ENCODE results near the gene PDIA6.
"Not testable (repeated sequence)": the region's sequence is repeated elsewhere in the genome, so short reads cannot be mapped to it uniquely, and the experiment has no call there.

Gene PDIA6

DNA sequence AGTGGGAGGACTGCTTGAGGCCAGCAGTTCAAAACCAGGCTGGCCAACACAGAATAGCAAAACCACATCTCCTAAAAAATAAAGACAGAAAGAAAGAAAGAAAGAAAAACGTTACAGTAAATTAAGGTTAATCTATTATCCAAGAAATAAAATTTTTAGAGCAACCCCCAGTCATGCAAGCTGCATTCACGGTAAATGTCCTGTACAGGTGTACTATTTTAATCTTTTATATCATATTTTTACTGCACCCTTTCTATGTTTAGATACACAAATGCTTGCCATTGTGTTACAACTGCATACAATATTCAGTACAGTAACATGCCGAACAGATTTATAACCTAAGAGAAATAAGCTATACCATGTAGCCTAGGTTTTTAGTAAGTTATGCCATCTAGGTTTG lies 6.0 kb downstream of the PDIA6 start:
- no peak for DNase-seq

DNA sequence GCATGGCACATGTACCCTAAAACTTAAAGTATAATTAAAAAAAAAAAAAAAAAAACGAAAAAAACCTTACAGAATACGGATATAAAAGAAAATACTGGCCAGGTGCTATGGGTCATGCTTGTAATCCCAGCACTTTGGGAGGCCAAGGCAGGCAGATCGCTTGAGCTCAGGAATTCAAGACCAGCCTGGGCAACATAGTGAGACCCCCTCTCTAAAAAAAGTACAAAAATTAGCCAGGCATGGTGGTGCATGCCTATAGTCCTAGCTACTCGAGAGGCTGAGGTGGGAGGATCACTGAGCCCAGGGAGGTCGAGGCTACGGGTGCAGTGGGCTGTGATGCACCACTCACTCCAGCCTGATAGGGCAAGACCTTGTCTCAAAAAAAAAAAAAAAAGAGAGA lies 6.6 kb downstream of the PDIA6 start:
- DNase-seq, result not testable (repeated sequence)

DNA sequence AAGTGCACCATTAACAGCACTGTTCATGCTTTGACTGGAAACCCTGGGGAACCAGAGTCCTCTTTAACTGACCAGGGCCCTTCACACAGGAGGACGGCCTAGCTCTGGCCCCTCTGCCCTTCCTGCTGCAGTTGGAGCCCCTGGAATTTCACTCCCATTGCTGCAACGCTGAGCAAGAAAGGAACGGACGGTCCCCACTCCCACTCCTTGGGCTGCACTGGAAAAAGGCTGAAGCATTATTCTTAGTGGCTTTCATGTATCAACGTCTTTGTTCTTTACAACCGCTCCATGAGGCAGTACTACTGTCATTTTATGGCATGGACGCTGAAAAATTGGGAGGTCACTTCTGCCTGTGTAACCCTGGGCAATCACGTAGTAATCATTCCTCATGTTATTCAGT lies 9.9 kb downstream of the PDIA6 start:
- no peak for DNase-seq

DNA sequence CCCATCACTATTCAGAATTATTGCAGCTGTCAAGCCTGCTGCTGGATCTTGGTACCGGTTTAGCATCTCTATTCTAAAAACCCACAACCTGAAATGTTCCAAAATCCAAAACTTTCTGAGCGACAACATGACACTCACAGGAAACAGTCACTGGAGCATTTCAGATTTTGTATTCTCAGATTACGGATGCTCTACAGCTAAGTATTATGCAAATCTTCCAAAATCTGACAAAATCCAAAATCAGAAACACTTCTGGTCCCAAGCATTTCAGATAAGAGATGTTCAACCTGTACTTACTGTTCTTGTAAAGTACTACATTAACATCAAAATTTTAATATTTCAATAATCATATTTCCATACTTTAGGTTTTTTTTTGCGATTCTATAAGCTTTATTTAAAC lies 12.4 kb downstream of the PDIA6 start:
- DNase-seq, result no peak

DNA sequence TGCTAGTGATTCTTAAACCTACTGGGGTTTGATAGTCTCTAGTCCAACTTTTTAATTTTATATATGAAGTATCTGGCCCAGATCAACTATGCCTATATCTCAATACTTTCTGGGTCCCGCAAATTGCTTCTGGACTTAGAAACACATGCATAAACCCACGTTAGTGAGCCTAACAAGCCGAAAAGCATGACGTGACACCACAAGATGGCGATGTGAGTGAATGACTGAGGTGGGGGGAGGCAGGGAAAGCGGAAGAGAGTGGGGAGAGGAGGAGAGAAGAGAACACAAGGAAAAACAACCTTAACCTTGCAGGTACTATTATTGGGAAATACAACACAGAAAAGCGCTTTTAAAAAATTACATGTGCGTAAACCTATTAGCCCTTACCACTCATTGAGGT lies 13.8 kb downstream of the PDIA6 start:
- DNase-seq, result no peak

DNA sequence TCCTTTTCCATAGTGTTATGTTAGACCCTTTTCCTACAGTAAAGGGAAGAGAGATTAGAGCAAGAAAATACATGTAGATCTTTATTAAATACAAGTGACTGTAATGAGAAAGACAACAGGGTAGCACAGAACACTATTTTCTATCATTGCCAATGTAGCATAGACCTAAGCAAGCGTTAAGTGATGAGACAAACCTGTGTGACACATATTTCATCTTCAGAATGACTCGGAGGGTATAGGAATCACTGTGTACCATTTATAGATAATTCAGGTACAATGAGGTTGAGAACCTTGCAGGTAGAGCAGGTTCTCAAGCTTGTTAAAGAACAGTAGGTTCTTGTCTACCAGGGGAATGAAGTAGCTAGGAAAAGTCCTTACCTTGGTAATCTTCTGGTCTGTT lies 15.9 kb downstream of the PDIA6 start:
- DNase-seq, result no peak

DNA sequence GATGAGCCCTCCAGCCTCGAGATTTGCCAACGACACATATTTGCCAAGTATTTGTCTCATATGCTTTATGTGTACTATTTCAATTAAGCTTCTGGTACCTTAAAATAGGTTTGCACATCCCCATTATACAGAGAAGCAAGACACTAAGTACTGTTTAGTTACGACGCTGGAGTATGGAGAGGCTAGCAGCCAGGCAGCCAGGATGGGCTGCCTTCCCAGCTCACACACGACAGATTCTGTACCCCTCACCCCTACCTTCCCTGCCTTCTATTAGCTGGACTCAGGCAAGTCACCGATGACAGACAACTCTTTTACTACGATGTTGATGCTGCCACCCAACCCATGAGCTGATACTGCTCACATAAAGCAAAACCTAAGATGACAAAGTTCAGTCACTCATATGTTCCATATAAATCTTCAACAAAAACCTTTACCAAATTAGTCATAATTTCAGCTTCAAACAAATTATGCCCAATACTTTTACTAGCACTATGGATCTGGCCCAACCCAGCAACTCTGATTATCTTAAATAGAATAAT lies 17.0 kb downstream of the PDIA6 start:
- no peak for DNase-seq

DNA sequence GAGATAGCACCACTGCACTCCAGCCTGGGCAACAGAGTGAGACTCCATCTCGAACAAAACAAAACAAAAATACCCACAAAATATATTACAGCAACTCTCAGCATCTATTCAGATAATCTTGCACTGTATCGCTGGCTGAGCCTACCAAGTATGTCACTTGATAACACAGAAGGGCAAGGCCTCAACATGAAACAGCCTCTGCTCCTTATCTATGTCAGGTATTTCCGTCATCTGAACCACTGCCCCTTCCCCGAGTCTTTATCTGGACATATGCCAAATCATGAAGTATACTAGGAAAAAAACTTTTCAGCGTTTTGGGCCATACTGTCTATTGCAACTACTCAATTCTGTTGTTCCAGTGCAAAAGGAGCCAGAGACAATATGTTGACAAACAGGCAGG lies 17.7 kb downstream of the PDIA6 start:
- no peak for DNase-seq

DNA sequence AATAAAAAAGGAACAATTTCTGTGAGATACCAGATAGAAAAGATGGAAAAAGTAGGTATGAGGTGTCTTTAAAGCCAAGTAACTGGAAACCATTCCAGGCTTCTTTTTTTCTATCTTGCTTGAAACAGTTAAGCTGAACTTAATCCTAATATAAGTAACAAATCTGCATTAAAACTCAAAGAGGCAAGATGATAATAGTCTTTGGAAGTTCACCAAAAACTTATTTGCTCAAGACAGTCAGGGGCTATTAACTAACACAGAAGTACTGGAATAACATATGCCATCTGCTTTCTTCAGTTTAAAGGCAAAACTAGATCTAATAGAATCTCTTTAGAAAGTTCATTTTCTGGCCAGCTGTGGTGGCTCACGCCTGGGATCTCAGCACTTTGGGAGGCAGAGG lies 18.8 kb downstream of the PDIA6 start:
- no peak for DNase-seq

DNA sequence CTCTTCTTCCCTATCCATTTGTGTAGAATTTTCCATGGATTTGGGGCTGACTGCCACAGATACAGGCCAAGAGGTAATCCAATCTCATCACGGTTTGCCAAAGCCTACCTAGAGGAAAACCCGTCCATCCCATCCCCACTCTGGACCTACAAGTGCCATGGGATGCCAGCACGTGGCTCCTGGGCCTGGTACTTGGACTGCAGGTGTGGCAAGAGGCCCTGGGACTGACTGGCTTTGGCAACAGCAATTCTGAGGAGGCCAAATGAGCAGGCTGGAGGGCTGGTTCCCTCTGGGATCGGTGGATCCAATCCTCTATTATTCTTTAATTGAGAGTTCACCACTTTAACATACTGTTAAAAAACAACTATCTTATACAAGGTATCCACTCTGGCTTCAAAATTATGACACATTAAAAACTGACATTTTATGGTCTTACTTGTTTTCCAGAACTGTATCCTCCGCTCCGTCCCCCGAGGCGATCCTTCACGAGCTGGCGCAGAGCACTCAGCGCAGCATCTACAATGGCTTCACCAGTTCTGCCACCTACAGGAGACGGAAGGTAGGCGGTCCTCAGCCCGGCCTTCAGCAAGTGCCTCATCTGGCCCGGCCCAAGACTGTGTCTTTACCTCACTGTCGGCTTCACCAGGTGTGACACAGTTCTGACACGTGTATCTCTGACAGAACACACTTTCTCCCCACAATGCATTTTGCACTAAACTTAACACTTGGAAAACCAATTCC lies 19.8 kb downstream of the PDIA6 start:
- no peak for DNase-seq

DNA sequence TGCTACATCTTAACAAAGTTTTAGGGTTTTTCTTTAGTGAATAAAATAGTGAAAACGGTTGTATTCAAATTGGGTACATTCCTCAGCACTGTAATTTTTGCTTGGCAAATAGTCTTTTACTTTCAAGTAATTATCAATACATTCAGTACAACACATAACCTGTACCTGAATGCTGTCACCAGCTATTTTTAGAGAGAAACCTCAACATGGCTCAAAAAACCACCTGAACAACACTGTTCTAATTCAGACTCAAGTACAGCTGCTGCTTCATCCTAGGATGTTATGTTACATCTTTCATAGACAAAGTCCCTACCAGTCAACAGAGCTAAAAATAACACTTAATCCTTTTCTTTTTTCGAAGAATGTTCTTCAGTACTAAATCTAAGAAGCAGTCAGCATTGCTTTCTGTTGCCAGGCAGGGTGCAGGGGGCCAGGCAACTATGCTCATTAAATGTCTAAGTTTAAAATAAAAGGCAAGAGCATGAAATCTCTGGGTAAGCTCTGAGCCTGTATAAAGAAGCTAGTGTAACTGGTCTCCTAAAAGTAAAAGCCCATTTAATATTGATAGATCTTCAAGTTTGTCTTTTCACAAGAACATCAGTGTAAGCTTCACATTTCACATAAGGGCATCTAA lies 20.5 kb downstream of the PDIA6 start:
- DNase-seq, result no peak

DNA sequence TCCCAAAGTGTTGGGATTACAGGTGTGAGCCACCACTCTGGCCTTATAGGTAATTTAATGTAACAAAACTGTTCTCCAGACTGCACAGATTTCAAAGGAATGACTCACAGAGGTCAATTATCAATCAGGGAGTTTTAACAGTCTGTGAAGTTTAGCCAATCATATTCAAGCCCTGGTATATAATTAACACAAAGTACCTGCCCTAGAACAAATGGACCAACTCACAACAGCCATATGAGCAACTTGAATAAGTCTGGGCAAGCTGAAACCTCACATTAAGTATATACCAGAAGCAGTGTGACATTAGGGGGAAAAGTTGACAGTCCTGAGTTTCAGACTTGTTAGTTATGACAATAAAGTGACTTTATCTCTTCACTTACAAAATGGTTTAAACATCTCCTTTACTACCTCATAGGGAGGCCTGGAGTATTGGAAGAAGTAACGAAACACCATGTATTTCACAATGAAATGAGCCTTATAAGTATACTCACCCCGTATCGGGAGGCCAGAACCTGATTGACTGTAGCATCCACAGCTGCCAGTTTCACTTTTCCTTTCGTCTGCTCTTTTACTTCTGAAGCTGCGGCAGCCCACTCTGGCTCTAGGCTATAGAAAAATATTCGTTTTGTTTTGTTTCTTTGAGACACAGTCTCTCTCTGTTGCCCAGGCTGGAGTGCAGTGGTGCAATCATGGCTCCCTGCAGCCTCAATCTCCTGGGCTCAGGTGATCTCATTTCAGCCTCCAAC lies 22.2 kb downstream of the PDIA6 start:
- no peak for DNase-seq

DNA sequence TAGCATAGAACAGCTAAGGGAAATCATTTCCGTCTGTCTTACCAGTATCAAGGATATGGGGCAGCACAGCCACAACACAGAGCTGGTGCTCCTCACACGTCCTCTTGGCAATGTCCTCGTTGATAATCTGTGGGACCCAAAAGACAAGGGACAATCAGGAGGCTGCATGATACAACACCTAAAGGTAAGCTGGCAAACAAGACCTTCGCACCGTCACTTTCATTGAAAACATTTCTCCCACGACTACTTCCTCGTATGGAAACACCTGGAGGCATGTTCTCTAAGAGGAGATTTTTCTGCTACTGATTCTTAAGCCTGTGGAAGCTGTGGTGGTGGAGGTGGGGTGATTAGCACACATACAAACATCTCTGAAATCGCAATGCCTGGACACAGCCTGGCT lies 23.7 kb downstream of the PDIA6 start:
- DNase-seq, result no peak

DNA sequence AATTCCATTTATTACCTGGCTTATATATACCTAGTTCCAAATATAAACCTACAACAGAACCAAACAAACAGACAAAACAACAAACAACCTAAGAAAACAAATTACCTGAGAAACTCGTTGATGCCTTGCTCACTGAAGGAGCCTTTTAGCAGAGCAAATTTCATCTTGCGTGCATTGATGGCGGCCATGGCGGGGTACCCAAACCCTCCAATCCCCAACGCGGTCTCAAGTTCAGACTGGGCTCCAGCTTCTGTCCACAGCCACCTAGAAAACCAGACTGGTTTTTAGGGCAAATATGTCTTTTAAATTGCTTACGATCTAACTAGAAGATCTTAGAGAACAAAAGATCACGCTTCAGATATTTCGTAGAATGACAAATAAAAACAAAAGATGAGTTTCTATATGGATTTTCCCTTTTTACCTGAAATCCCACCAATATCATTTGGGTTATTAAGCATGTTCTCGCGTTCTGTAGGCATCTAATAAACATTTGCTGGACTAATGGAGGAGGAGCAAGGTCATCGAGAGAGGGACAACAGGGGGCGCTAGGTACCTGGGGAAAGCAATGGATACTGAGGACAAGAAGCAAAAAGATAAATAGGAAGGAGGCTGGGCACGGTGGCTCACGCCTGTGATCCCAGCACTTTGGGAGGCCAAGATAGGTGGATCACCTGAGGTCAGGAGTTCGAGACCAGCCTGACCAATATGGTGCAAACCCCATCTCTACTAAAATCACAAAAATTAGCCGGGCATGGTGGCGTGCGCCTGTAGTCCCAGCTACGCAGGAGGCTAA lies 25.2 kb downstream of the PDIA6 start:
- no peak for DNase-seq

DNA sequence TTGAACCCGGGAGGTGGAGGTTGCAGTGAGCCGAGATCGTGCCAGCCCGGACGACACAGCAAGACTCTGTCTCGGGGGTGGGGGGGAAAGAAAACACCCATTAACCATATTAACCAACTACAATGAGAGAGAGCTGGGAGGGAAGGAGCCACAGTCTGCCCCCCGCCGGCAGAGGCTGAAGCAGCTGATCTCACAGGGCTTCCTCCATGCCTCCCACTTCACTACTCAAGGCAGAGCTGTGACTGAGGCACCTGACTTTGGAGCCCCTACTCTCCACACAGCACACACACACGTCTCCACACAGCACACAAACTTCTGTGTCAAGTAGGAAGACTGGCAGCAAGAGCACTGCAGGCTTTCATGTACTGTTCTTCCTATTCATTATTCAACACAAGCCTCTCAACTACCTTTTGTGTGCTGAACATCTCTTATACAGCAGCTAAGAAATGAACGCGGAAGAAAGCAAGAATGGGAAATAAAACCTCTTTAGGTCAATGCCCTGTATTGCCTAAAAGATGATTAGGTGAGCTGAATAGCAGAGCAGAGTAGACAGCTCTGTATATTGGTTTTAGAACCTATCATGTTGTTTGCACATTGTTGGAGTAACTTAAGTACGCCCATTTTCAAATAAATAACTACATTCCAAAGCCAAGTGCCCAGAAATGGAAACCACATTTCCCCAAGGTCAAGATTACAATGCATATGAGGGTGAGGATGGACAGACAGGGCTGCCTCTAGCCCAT lies 26.2 kb downstream of the PDIA6 start:
- no peak for DNase-seq

DNA sequence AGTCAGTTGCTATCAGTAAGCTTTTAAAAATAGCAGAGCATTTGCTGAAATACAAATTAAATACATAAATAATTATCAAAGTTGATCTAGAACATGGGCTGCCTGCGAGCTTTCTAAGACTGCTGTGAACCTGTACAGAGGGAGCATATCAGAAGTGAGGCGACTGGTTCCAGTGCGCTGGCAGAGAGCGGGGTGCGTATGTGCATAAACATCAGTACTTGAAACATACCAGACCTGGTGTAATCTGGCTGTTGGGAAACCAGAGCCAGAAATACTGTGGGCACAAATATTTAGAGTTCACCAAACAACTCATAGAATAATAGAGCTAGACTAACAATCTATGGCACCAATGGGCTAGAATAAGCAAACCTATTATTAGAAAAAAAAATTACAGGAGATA lies 27.3 kb downstream of the PDIA6 start:
- DNase-seq, result no peak

DNA sequence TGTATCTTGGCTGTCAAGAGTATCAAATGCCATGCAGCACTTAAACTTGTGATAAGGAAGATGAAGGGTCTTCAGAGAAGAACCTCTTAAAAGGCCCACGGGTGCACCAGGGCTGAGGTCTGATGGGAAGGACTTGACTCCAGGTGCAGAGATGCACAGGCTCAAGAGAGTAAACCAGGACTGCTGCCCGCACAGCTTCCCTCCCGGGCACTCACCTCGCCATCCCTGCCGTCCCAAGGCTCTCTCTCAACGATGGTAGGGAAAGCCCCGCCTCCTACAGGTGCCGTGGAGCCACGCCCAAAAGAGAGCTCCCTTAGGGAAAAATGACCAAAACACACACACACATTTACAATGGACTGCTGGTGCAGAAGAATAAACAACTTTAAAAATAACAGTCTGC lies 27.9 kb downstream of the PDIA6 start:
- no peak for DNase-seq

DNA sequence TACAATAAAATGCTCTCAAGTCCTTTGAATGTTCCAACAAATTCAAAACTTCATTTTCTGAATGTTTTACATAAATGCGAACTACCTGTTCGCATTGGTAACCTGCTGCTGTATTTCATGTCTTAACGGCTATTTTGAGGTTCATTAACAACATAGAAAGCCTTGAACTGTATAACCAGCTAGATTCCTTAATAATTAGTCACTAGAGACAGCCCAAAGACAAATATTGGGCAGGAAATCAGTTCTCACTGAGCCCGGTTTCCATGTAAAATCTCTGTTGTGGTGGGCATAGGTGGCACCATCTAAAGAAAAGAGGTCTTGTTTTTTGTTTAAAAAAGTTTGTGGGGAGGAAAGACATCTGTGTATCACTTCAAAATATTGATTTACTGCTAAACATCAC lies 29.2 kb downstream of the PDIA6 start:
- no peak for DNase-seq

DNA sequence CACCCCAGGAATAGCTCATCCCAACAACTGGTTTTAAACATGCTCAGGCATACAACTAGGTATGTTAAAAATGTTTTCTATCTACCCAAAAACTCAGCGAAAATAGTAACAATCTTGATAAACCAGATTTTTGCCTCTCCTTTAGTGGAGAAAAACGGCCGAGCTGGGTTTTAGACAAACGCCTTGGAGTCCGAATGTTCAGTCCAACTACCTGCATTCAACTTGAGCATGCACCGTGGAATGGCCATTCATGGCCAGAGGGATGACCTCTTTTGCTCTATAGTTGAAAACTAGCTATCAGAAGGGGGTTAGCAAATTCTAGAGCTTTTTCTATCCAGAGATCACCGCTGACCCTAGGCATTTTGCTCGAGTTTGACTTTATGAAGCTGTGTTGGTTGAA lies 30.8 kb downstream of the PDIA6 start:
- DNase-seq, result no peak

DNA sequence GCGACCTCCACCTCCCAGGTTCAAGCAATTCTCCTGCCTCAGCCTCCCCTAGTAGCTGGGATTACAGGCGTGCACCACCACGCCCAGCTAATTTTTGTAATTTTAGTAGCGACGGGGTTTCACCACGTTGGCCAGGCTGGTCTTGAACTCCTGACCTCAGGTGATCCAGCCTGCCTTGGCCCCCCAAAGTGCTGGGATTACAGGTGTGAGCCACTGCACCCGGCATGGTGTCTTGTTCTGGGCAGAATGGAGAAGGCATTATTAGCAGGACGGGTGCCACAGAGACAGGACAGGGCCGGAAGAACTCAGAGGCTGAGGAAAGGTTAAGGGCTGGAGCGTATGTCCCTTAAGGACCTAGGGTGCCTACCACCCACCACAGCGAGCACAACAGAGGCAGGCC lies 31.8 kb downstream of the PDIA6 start:
- DNase-seq, result not testable (repeated sequence)

DNA sequence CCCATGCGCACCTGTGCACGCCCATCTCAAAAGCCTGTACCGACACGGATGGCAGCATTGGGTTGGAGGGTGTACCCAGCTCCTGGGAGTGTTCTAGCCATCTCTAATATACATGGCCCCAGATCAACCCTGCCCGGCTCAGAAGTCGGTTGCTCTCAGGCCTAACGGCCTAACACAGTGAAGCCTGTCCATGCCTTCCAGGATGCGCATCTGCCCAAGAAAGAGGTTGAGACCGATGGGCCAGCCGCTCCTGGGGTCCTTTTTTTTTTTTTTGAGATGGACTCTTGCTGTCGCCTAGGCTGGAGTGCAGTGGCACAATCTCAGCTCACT lies 32.1 kb downstream of the PDIA6 start:
- DNase-seq, result no peak

DNA sequence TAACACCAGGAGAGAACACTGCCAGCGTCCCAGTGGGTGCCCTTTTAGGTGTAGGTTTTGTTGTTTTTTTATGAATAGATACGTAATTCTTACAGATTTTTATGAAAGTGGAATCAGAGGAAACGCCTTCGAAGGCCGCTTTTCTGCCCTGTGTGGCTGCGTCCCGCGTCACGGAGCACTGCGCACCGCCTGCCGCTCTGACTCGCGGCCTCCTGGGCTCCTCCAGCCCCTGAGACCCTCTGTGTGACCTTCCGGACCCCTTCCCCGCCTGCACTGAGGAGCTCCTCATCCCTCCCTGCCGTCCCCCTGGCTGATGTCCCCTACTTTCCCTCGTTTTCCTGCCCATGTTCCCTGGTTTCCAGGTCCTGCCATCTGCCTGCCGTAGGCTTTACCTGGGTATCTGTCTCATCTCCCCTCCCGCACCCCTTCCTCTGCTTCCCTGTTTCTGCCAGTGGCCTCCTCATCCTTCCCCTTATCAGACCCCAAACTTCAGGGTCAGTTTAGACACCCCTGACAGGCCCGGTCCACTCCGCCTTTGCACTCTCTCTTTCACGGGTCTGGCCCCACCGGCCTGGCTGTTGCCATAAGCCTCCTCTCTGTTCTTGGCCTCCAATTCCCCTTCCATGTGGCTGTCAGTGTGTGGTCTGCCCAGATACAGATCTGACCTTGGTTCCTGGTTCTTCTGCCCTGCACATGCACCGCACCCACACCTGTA lies 32.7 kb downstream of the PDIA6 start:
- no peak for DNase-seq
